ENCODE measurements around the gene SARDH.
"Not testable (repeated sequence)": the region's sequence is repeated elsewhere in the genome, so short reads cannot be mapped to it uniquely, and the experiment has no call there.

The SARDH gene

DNA sequence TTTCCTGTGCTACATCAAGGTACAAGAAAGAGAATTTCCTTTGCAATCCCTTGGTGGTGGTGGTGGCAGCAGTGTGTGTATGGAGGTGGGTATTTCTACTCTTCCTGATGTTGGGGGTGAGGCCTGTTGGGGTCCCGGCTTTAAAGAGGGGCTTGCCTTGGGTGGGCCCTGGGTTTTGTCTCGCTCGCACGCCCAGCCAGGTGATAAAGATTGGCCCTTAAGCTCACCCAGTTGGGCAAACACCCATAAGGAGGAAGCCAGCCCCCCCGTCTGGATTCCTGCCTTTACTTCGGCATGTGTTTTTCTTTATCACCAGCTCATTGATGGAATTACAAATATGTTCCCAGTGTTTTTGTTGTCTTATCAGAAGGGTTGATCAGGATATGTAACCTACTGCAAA lies 16.0 kb upstream of the SARDH start:
- TF ChIP-seq, protein P1, sequence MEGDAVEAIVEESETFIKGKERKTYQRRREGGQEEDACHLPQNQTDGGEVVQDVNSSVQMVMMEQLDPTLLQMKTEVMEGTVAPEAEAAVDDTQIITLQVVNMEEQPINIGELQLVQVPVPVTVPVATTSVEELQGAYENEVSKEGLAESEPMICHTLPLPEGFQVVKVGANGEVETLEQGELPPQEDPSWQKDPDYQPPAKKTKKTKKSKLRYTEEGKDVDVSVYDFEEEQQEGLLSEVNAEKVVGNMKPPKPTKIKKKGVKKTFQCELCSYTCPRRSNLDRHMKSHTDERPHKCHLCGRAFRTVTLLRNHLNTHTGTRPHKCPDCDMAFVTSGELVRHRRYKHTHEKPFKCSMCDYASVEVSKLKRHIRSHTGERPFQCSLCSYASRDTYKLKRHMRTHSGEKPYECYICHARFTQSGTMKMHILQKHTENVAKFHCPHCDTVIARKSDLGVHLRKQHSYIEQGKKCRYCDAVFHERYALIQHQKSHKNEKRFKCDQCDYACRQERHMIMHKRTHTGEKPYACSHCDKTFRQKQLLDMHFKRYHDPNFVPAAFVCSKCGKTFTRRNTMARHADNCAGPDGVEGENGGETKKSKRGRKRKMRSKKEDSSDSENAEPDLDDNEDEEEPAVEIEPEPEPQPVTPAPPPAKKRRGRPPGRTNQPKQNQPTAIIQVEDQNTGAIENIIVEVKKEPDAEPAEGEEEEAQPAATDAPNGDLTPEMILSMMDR (IDR thresholded peaks at IDR 0.05; ENCODE audit: insufficient read depth, low read depth, low read length, missing control alignments), result no peak
- H3K4me3 ChIP-seq (ENCODE audit: low read depth, low read length), result no peak overlapping the region
- no peak for DNase-seq (ENCODE audit: low read depth)

- no peak overlapping the region for H3K4me3 ChIP-seq (ENCODE audit: low read depth, low read length)
- no peak for DNase-seq (ENCODE audit: low read depth)
- TF ChIP-seq, protein P1 (IDR thresholded peaks at IDR 0.05; ENCODE audit: insufficient read depth, low read depth, low read length, missing control alignments), result no peak
These were observed 14.7 kb upstream of the SARDH start for GRCh38 chr9:133752739-133753446.

- TF ChIP-seq, protein P1 (IDR thresholded peaks at IDR 0.05; ENCODE audit: insufficient read depth, low read depth, low read length, missing control alignments), result no peak
These were observed 13.0 kb upstream of the SARDH start for GRCh38 chr9:133750982-133751649.

DNA sequence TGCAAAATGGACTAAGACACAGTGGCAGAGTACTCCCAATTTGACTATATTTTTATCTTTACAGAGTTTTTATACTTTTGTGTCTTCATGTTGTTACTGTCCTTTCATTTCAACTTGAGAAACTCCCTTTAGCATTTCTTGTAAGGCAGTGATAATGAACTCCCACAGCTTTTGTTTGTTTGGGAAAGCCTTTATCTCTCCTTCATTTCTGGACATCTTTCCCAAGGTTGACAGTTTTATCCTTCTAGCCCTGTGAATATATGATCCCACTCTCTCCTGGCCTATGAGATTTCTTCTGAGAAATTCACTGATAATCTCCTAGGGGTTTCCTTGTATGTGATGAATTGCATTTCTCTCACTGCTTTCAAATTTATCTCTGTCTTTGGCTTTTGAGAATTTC lies 9.2 kb upstream of the SARDH start:
- TF ChIP-seq, protein P1 (IDR thresholded peaks at IDR 0.05; ENCODE audit: insufficient read depth, low read depth, low read length, missing control alignments), result no peak
- H3K4me3 ChIP-seq (ENCODE audit: low read depth, low read length), result no peak overlapping the region
- DNase-seq (ENCODE audit: low read depth), result no peak

More at GRCh38 chr9:133750982-133751649, 13.0 kb upstream of the SARDH start:
- DNase-seq (ENCODE audit: low read depth), result no peak
- H3K4me3 ChIP-seq (ENCODE audit: low read depth, low read length), result no peak overlapping the region

DNA sequence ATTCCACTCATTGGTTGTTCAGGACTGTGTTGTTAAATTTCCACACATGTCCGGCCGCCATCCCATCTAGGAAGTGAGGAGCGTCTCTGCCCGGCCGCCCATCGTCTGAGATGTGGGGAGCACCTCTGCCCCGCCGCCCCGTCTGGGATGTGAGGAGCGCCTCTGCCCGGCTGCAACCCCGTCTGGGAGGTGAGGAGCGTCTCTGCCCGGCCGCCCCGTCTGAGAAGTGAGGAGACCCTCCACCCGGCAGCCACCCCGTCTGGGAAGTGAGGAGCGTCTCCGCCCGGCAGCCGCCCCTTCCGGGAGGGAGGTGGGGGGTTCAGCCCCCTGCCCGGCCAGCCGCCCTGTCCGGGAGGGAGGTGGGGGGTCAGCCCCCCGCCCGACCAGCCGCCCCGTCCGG lies 6.4 kb upstream of the SARDH start:
- DNase-seq (ENCODE audit: low read depth); H3K4me3 ChIP-seq (ENCODE audit: low read depth, low read length): not testable (repeated sequence)

- DNase-seq (ENCODE audit: low read depth), result peak; percentile 77
- no peak overlapping the region for H3K4me3 ChIP-seq (ENCODE audit: low read depth, low read length)
These were observed 4.8 kb upstream of the SARDH start for GRCh38 chr9:133742849-133743444.

GRCh38 chr9:133742251-133742650 lies 4.1 kb upstream of the SARDH start:
- TF ChIP-seq, protein P1 (IDR thresholded peaks at IDR 0.05; ENCODE audit: insufficient read depth, low read depth, low read length, missing control alignments), result no peak
- no peak for DNase-seq (ENCODE audit: low read depth)
- H3K4me3 ChIP-seq (ENCODE audit: low read depth, low read length), result no peak overlapping the region

More at GRCh38 chr9:133742849-133743444, 4.8 kb upstream of the SARDH start:
- TF ChIP-seq, protein P1 (IDR thresholded peaks at IDR 0.05; ENCODE audit: insufficient read depth, low read depth, low read length, missing control alignments), result peak; percentile 98

Measured in GM12865 (cell line).